HepG2 (cell line): Measurements from ENCODE around the gene MAGT1. TPM values are rescaled to one million over a fixed set of nuclear protein-coding genes. Genes with fewer than 3 reads are reported as not detected.

Experiments used
- CREB1 ChIP-seq, 2 experiments: fragments of 450-650 bp in 1 of 2; IDR thresholded peaks; 2 replicates each; pipeline ENCODE4 v1.6.1; 2016 to 2017; ENCODE audit warnings: control low read depth in 1 of 2, mild to moderate bottlenecking in 1 of 2, missing compliant biosample characterization in 1 of 2, missing genetic modification characterization in 1 of 2
- DMAP1 ChIP-seq: IDR thresholded peaks from 2 replicates; pipeline ENCODE4 v1.6.1; 2016
- ELF1 ChIP-seq: sonication (generic); formaldehyde crosslinking; IDR thresholded peaks from 2 replicates; pipeline ENCODE4 v1.4.0; 2020; ENCODE audit warnings: missing genetic modification reagents
- ETV6 ChIP-seq: sonication (generic); formaldehyde crosslinking; conservative IDR thresholded peaks from 2 replicates; pipeline ENCODE4 v1.4.0; 2020; ENCODE audit warnings: missing genetic modification reagents
- FOSL1 ChIP-seq: sonication (generic); formaldehyde crosslinking; IDR thresholded peaks from 2 replicates; pipeline ENCODE4 v1.9.0; 2021; ENCODE audit warnings: missing genetic modification reagents, borderline replicate concordance
- FOXK1 ChIP-seq: sonication (generic); formaldehyde crosslinking; IDR thresholded peaks from 2 replicates; pipeline ENCODE4 v1.4.0; 2020; ENCODE audit warnings: low read depth, missing genetic modification reagents, borderline replicate concordance
- GABPA ChIP-seq, 2 experiments: IDR thresholded peaks; 2 replicates each; pipeline ENCODE4 v1.6.1; 2011 to 2016; ENCODE audit warnings: low read depth in 2 of 2, low read length in 1 of 2, missing biosample characterization in 1 of 2, missing genetic modification characterization in 1 of 2
- GTF3A ChIP-seq: sonication (generic); formaldehyde crosslinking; conservative IDR thresholded peaks from 2 replicates; pipeline ENCODE4 v1.4.0; 2020; ENCODE audit warnings: mild to moderate bottlenecking, missing genetic modification reagents
- HMG20B ChIP-seq: conservative IDR thresholded peaks from 2 replicates; pipeline ENCODE4 v1.6.1; 2016; ENCODE audit warnings: missing genetic modification reagents, missing compliant biosample characterization
- IRX3 ChIP-seq: sonication (generic); formaldehyde crosslinking; IDR thresholded peaks from 2 replicates; pipeline ENCODE4 v1.8.1; 2023; ENCODE audit warnings: mild to moderate bottlenecking, low read depth, missing genetic modification reagents, borderline replicate concordance
- KAT8 ChIP-seq: IDR thresholded peaks from 2 replicates; pipeline ENCODE4 v1.6.1; 2016; ENCODE audit warnings: missing genetic modification reagents, missing compliant biosample characterization
- NFYC ChIP-seq: IDR thresholded peaks from 2 replicates; pipeline ENCODE4 v1.6.1; 2016; ENCODE audit warnings: missing genetic modification reagents, missing compliant biosample characterization
- PAXIP1 ChIP-seq: sonication (generic); formaldehyde crosslinking; conservative IDR thresholded peaks from 2 replicates; pipeline ENCODE4 v1.4.0; 2020; ENCODE audit warnings: mild to moderate bottlenecking, missing genetic modification reagents, moderate library complexity
- PCBP1 ChIP-seq: fragments of 200-400 bp; formaldehyde crosslinking; IDR thresholded peaks from 2 replicates; pipeline ENCODE4 v1.6.1; 2017; ENCODE audit warnings: mild to moderate bottlenecking, low read depth, low read length, borderline replicate concordance
- TAF15 ChIP-seq: fragments of 200-400 bp; formaldehyde crosslinking; IDR thresholded peaks from one replicate; pipeline ENCODE4 v1.6.1; 2018; ENCODE audit warnings: mild to moderate bottlenecking, low read depth, low read length; ENCODE audit not compliant: poor library complexity, severe bottlenecking
- TFAP4 ChIP-seq: sonication (generic); IDR thresholded peaks from 2 replicates; pipeline ENCODE4 v1.6.1; 2016; ENCODE audit warnings: low read depth, borderline replicate concordance
- UBTF ChIP-seq: sonication (generic); formaldehyde crosslinking; IDR thresholded peaks from 2 replicates; pipeline ENCODE4 v1.4.0; 2020; ENCODE audit warnings: mild to moderate bottlenecking, missing genetic modification reagents
- ZFY ChIP-seq: sonication (generic); formaldehyde crosslinking; IDR thresholded peaks from 2 replicates; pipeline ENCODE4 v1.4.0; 2020; ENCODE audit warnings: missing genetic modification reagents
- ZNF274 ChIP-seq: sonication (generic); formaldehyde crosslinking; IDR thresholded peaks from 2 replicates; pipeline ENCODE4 v1.5.1; 2020; ENCODE audit warnings: mild to moderate bottlenecking, missing genetic modification reagents
- ZNF441 ChIP-seq: sonication (generic); formaldehyde crosslinking; IDR thresholded peaks from 2 replicates; pipeline ENCODE4 v1.7.0; 2021; ENCODE audit warnings: missing genetic modification reagents, borderline replicate concordance
- ZNF543 ChIP-seq: sonication (generic); formaldehyde crosslinking; IDR thresholded peaks from 2 replicates; pipeline ENCODE4 v1.4.0; 2020; ENCODE audit warnings: mild to moderate bottlenecking, missing genetic modification reagents
- ZNF878 ChIP-seq: sonication (generic); formaldehyde crosslinking; IDR thresholded peaks from 2 replicates; pipeline ENCODE4 v1.8.1; 2023; ENCODE audit warnings: mild to moderate bottlenecking, missing genetic modification reagents, moderate library complexity
- ZSCAN30 ChIP-seq: sonication (generic); formaldehyde crosslinking; IDR thresholded peaks from 2 replicates; pipeline ENCODE4 v1.5.0; 2020; ENCODE audit warnings: mild to moderate bottlenecking, missing genetic modification reagents
- polyA plus RNA-seq, 8 experiments: library from polyadenylated mRNA; depleted of rRNA in 3 of 8; stranded (reverse) in 7 of 8; unstranded in 1 of 8; fragments of >200 nt; fragmentation: Illumina TruSeq in 4 of 8; extraction: Trizol in 4 of 8; gene quantifications; 2 replicates each; pipeline versions ENCODE4 v1.2.1 to v1.2.3, GENCODE V29; 2011 to 2016; ENCODE audit warnings: low read depth in 4 of 8, missing spikeins in 1 of 8, mixed read lengths in 1 of 8; ENCODE audit not compliant: insufficient read depth in 1 of 8
- total RNA-seq, 5 experiments: library from RNA; depleted of rRNA; stranded (reverse); fragments of >200 nt; fragmentation: Illumina TruSeq; extraction: Trizol; gene quantifications; 2 replicates each; pipeline ENCODE4 v1.2.3, GENCODE V29; 2016; ENCODE audit warnings: low read depth in 1 of 5

The MAGT1 gene
- total and polyA plus RNA-seq, 2 of the 13 experiments (the other 11 are each of a cell fraction or from before 2014, with no cell fraction given) = 38.0 to 75.0 TPM

- TF ChIP-seq KAT8 (peak; percentile 32; the same call in 1 of the 2 replicates), ZSCAN30 (CRISPR knock-in tag) (no peak), TFAP4 (no peak), GABPA (IDR thresholded peaks at IDR 0.05; ENCODE audit: low read depth, low read length) (no peak), GABPA (CRISPR knock-in tag; IDR thresholded peaks at IDR 0.05; ENCODE audit: low read depth) (peak; percentile 42; the same call in 1 of the 2 replicates), PAXIP1 (CRISPR knock-in tag) (no peak), ZNF441 (no peak), GTF3A (CRISPR knock-in tag) (no peak), ZNF878 (CRISPR knock-in tag) (no peak), DMAP1 (CRISPR knock-in tag) (no peak), ZFY (CRISPR knock-in tag) (no peak), UBTF (CRISPR knock-in tag) (no peak), NFYC (CRISPR knock-in tag) (peak; percentile 76), ETV6 (CRISPR knock-in tag) (no peak), ZNF543 (CRISPR knock-in tag) (no peak), HMG20B (CRISPR knock-in tag) (no peak), CREB1 (IDR thresholded peaks at IDR 0.05) (no peak), CREB1 (CRISPR knock-in tag; IDR thresholded peaks at IDR 0.05) (peak; percentile 32; the same call in 1 of the 2 replicates), ZNF274 (CRISPR knock-in tag) (no peak), FOXK1 (CRISPR knock-in tag) (no peak), IRX3 (no peak), TAF15 (no peak), FOSL1 (CRISPR knock-in tag) (no peak), PCBP1 (no peak), ELF1 (peak; percentile 25; the same call in 1 of the 2 replicates)
These were observed 107.2 kb downstream of the MAGT1 start (continued) for GRCh38 chrX:77788050-77788449.
